ENCODE data around the gene SMIM41.
A peak's percentile ranks its signal among the peaks of the same experiment; 100 is the strongest.
"Not testable (repeated sequence)": the region's sequence is repeated elsewhere in the genome, so short reads cannot be mapped to it uniquely, and the experiment has no call there.

SMIM41 gene

DNA sequence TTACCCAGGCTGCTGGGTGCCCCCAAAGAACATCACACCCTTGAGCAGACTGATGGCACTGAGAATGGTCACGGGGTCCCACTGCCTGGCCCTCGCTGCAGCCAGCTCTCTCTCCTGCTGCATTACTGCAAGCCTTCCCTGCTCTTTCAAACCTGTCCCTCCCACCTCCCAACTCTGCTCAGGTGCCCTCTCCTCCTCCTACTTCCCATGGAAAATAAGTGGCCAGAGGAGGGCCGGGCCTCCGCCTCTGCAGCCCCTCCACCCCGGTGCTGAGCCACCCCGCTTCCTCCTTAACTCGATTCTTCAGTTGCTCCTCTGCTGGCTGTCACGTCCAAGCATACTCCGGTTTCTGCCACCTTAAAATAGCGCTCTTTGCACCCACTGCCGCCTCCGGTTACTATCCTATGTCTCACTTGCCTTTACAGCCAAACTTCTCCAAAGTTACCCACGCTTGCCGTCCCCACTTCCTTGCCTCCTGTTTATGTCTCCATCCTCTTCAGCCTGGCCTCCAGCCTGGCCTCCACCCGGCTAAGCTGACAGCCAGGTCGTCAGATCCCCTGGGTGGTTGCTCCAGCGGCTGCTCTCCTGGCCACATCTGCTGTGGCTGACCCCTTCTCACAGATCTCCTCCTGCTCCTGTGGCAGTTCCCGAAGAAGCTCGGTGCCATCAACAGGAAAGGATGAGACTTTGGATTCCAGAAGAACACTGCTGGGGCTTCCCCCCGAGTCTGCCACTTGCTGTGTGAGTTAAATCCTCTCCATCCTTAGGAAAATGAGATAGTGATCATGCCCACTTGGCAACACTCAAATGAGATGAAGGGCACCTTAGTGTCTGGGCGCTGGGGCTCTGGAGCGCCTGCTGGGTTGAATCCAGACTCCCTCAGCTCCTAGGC is 7.7 kb downstream of the SMIM41 start:
- DNase-seq: no peak

DNA sequence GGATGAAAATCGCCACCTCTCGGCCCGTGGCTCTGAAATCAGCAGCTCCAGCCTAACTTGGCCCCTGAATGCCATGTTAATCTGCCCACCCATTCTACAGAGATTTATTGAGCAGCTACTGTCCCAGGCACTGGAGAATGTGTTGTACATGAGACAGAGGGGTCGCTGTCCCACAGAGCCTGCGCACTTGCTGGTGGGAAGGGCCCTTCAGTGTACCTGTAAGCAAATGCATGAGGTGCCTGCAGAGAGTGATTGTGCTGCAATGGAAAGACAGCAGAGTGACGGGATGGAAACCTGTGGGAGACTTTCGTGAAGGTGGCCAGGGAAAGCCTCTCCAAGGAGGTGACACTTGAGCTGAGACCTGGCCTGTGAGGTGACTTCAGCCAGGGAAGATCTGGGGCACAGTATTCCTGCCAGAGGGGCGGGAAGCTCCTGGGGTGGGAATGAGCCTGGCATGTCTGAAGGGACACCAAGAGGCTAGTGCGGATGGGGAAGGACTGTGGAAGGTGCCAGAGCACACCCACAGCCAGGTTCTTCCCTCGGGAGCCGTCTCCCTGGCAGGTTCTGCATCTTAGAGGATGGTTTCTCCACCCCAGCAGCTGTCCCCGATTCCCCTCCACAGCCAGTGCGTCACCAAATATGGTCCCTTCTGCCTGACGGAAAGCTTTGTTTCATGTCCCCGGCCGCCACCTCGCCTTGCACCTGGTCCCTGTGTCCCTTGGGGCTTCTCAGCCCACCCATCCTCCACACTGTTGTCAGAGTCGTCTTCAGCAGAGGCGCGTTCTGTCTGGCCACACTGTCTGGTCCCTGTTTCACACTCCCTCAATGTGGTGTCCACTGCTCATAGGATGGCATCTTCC is 8.7 kb downstream of the SMIM41 start:
- DNase-seq: peak; percentile 30 to 45

DNA sequence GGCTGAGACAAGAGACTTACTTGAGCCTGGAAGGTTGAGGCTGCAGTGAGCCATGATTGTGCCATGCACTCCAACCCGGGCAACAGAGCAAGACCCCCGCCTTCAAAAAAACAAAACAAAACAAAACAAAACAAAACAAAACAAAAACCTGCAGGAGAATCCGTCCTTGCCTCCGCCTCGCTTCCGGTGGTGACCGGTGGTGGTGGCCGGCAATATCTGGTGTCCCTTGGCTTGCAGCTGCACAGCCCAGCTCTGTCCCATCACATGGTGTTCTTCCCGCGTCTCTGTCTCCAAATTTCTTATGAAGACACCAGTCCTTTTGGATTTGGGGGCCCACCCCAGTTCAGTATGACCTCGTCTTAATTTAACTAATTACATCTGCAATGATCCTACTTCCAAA is 10.0 kb downstream of the SMIM41 start:
- DNase-seq: no peak

DNA sequence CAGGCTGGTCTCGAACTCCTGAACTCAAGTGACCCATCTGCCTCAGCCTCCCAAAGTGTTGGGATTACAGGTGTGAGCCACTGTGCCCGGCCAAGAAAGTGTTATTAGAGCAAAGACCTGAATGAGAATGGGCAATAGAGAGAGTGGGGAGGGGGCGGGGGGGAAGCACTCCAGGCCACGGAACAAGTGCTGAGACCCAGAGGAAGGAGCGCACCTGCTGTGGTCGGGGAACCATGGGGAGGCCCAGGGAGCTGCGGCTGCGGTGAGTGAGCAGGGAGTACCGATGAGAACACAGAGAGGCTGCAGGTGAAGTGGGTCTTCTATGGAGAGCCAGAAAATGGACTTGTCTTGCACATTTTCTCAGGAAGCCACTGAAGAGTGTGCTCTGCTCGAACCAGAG is 10.8 kb downstream of the SMIM41 start:
- DNase-seq: peak; percentile 74 to 82

DNA sequence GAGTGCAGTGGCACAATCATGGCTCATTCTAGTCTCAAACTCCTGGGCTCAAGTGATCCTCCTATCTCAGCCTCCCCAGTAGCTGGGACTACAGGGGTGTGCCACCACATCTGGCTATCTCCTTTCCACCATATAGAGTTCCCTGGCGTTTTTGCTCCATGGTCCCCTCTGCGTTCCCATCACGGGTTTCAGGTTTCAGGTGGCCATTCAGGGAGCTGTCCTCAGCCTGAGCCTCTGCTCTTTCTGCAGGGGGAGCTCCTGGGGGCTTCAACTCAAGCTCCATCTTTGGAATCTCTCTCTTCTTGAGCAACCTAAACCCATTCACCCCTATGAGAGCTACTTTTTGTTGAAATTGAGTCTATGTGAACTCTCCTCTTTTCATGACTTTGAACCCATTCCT is 11.6 kb downstream of the SMIM41 start:
- no peak for DNase-seq

DNA sequence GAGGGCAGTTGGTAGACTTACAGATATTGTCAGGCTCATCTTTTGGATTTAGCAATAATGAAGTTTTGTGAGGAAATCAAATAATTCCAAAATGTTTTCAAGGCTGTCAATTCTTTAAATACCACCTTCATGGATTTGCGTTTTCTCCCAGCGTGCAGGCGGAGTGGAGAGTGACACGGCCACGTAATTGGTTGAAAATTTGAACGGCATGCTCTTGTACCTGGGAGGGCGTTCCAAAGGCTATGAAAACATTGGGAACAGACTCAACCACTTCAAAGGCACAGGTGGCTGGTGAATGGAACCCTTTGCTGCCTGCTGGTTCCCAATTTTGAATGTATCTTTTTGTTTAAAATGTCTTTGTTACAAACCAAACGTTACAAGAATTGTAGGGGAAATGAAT is 12.4 kb downstream of the SMIM41 start:
- DNase-seq: peak in 1 of 2 experiments; percentile 65

DNA sequence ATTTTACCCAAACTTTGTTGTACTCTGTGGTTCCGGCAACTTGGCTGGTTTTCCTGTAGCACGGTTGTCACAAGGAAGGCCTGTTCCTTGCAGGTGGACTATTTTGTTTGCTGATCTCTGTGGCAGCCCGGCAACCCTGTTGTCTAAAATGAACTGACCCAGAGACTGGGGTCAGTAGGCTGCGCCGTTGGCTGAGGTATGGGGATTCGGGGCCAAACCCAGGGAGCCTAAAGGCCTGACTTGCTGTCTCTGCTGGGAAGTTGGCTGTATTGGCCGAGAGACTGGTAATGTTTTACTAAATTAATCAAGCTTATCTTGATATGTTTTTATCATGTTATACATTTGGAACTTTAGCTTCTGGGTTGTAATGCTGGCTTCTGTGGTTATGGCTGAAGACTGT is 13.8 kb downstream of the SMIM41 start:
- no peak for DNase-seq

DNA sequence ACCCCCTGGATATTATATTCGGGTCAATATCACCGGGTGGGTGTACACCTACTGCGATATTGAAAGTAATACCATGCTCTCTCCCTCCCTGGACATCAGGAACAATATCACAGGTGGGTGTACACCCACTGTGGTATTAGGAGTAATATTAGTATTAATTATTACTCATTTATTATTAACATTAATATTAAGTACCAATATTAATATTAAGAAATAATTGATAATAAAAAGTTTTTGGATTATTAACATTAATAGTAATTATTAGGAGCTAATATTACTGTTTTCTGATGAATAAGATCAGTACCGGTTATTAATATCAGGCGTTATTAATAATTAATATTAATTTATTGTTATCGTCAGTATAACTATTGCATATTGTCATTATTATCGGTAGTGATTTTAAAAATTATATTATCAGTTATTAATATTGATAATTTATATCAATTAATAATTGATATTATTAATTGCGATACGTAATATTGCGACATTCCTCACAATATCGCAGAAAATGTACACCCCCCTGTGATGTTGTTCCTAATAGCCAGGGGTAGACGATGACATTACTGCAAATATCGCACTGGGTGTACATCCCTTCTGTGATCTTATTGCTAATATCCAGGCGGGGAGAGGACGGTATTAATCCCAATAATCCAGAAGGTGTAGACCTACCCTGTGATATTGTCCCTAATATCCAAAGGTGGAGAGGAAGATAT is 17.0 kb downstream of the SMIM41 start:
- DNase-seq: no peak

DNA sequence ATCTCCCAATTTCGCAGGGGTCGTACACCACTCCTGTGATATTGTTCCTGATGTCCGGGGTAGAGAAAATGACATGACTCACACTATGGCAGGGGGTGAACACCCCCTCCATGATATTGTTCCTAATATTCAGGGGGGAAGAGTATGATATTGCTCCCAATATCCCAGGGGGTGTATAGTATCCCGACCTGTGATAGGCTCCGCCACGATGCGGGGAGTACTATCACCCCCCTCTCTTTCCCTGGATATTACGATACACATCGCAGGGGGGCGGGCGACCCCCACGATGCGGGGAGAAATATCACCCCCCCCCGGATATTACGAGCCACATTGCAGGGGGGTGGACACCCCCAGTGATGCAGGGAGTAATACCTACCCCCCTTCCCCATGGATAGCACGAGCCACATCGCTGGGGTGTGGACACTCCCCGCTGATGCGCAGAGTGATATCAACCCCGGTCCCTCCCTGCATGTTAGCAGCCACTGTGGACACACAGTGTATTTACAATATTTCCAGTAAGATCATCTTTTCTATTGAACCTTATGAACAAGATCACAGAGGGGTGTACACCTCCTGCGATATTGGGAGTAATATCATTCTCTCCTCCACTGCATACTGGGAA is 17.7 kb downstream of the SMIM41 start:
- no peak for DNase-seq

DNA sequence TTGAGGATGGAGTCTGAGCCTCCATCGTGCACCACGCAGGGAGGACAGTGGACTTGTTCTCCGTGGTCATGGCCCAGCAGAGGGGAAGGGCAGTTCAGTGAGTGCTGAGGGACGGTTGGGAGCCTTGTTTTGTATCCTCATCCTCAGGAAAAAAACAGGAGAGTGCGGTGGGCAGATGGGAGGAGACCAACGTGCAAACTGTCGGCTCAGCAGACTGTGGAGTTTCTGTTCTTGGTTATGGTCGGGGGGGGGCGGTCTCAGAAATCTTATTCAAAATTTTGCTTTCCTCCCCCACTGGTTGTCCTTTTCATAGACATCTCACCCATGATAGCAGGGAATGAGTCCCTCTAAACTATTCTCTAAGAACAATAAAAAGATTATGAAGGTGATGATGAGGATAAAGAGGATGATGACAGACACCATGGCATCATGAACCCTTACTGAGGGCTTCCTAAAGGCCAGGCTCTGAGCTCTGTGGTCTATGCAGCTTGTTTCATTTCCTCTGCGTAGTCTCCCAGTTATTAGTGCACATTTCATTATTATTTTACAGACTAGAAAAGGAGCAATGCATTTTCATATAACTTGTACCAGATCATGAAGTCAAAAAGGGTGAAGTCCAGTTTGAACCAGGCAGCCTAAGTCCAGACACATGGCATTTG is 25.1 kb downstream of the SMIM41 start:
- DNase-seq: not testable (repeated sequence)

DNA sequence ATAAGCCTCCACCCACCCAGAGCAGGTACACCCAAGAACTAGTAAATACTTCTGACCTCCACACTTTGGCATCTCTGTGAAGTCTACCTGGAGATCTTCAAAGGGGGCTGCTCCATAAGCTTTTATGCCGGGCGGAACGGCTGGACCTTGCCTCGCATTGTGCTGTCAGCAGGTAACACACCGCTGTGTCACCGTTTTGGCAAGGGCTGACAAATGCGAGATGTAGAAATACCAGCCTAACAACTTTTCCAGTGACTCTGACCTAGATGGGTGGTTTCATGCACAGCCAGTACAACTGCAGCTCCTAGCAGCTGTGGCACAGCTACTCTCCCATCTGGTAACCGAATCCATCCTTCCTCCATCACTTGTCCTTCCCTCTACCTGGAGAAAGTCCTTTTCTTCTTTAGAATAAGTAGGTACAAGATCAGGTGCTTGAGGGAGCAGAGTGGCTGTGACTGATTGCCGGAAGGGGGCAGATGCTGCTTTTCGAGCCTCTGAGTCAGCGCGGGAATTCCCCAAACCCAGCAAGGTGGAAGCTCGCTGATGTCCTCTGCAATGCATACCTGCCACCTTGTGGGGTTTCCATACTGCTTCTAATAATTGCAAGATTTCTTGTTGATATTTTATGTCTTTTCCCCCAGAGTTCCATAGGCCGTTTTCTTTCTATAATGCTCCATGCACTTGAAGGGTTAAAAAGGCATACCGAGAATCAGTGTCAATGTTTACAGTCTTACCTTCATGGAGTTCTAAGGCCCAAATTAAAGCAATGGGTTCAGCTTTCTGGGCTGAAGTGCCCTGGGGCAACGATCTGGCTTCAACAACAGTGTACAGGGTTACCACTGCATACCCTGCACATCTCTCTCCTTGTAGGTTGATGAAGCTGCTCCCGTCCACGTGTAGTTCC is 37.0 kb downstream of the SMIM41 start:
- DNase-seq: not testable (repeated sequence)

DNA sequence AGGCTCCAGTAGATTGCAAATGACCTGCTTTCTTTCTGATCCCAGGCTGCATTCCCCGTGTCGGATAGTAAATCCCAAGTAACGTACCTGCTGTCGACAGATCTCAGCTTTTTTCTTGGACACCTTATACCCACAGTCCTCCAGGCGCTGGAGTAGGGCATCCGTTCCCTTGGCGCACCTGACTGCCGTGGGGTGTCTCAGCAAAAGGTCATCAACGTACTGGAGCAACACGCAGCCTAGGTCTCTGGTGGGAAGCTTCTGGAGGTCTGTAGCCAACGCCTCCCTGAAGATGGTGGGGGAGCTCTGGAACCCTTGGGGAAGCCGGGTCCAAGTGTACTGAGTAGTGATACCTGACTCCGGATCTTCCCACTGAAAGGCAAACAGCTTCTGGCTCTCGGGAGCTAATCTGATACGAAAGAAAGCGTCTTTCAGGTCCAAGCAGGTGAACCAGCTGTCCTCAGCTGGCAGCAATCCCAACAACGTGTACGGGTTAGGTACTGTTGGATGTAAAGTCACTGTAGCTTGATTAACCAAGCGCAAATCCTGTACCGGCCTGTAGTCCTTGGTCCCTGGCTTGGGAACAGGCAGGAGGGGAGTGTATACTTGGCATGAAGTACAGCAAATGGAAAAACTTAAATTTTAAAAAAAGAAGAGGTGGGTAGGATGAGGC is 38.4 kb downstream of the SMIM41 start:
- DNase-seq: not testable (repeated sequence)

DNA sequence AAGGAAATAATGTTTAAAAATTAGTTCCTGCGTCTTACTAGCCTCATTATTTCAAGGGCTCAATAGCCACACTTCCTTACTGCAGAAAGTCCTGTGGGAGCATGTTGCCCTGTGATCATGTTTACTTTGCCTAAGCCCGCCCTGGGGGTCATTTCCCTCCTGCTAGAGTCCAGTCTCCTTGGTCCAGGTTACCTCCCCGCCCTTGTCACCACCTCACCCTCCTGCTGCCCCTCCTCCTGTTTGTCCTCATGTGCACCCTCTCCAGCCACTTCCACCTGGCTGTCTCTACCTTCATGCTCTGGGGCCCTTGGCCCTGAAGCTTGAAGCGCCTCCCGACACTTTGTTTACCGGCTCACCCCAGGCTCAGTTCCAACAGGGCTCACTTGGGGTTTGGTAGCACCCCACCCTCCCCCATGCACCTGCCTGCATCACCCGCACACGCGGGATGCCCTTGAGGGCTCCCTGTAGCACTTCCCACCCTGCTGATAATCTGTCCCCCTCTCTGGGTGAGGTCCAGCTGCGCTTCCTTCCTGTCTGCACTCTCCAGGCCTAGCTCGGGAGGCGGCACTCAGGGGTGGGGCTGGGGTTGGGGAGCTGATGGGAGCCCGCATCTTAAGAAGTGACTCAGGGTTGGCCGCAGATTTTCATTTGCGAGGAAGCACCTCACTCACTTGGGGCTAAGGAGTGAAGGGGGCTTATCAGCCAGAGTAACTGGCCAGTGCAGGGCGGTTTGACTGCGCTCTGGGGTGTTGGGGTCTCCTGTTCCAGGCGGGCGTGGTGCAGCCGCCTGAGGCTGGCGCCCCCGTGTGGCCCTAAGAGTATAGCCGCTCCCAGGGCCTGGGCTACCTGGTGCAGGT is 40.1 kb downstream of the SMIM41 start:
- peak; percentile 53 to 73 for DNase-seq

DNA sequence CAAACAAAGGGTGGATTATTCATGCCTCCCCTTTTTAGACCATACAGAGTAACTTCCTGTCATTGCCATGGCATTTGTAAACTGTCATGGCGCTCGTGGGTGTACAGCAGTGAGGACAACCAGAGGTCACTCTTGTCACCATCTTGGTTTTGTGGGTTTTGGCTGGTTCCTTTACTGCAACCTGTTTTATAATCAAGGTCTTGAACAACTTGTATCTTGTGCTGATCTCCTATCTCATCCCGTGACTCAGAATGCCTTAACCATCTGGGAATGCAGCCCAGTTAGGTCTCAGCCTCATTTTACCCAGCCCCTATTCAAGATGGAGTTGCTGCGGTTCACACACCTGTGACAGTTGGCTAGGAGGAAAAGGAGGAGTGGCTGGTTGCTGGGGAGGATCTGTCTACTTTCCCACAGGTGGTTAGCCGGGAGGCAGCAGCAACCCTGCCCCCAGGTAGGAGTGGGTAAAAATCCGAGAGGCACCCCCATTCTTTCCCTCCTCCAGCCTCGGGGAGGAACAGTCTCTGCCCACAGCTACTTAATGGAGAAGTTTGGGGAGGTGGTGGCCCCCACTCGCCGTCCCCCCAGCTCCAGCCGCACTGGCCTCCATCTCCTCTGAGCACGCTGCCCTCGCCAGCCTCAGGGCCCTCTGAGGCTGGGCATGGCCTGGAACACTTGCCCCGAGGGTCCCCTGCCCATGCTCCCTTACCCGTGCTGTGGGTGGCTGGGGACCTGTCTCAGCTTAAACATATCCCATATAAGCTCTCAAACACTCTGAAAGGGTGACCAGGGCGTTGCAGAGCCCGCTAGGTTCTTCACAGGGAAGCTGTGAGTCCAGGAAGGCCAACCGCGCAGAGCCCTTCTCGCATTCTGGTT is 41.7 kb downstream of the SMIM41 start:
- no peak for DNase-seq

DNA sequence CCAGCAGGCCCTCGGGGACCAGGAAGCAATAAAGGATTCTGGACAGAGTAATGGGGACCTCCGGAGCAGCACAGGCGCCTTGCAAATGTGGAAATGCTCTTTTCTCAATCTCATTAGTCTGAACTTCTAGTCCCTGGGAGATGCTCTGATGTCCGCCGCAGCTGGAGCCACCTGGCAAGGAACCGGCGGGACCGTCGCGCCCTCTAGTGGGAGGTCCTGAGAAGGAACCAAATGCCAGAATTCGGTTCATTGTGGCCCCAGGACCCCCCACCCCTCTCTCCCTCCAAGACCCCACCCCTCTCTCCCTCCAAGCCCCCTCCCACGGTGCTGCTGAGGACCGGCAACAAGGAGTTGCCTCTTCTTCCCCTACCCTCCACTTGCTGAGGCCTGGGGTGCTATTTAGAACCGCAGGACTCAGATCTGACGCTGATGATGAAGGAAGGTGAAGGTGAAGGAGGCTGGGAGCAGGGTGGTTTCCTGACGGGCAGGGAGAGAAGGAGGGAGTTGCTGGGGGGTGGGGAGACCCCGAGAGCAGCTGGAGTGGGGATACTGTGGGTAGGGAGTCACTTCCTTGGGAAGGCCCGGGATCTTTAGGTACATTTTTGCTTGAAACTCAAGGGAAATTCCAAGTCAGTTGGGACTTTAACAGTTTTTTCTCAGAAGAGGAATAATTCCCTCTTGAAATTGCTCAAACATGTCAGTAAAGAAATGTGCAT is 42.5 kb downstream of the SMIM41 start:
- DNase-seq: peak; percentile 53 to 69

DNA sequence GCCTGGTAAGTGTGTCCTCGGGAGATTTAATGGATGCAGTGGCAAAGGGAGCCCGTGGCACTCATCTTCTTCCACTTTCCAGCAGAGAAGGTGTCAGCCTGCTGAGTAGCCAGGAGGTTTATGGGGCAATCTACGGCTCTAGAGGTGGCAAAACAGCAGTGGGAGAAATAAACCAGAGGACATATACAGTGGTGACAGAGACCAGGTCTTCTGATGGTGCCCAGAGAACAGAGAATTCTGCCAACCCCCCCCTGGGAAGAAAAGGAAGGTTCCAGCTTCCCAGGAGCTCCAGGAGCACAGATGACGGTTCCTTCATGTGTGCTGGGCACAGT is 43.0 kb downstream of the SMIM41 start:
- DNase-seq: no peak

DNA sequence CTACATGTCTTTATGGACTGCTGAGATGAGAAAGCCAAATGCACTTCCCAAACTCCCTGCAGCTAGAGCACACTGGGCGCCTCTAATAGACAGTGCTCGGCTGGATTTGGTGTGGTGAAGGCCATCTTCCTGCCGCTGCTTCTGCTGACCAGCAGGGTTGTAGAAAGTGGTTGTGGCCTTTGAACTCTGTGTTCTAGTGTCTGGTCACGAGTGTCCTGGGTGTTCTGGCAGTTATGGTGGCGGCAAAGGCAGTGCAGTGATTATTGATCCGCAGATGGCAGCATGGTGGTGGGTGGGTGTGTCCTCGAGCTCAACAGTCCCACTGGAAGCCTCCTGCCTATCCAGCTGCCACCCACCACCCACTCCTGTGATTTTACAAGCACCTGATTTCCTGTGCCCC is 43.4 kb downstream of the SMIM41 start:
- no peak for DNase-seq
